Tibial artery (tissue), 4 donors: ENCODE data around the gene PIK3AP1.

ENCODE experiments used
- DNase-seq, 2 donors: peaks; one replicate each; pipeline ENCODE4 v3.0.0-alpha.2; 2019
- H3K27ac ChIP-seq, 2 donors: fragments of 200-600 bp; sonication (generic) in 1 of 2; 1 replicate in 1 of 2; 2 replicates in 1 of 2; pipeline ENCODE4 v1.5.1; 2018 to 2019; ENCODE audit warnings: mild to moderate bottlenecking in 1 of 2
- H3K27me3 ChIP-seq, 2 donors: fragments of 200-600 bp; sonication (generic) in 1 of 2; one replicate each; pipeline versions ENCODE4 v1.5.1 to v1.6.0; 2016 to 2019
- H3K36me3 ChIP-seq, 3 donors: fragments of 200-600 bp; sonication (generic) in 2 of 3; one replicate each; pipeline ENCODE4 v1.5.1; 2016 to 2019; ENCODE audit warnings: mild to moderate bottlenecking in 2 of 3
- H3K4me1 ChIP-seq, 4 donors: fragments of 200-600 bp; sonication (generic) in 2 of 4; 1 replicate in 3 of 4; 2 replicates in 1 of 4; pipeline ENCODE4 v1.5.1; 2016 to 2019
- H3K4me3 ChIP-seq, 2 donors: fragments of 200-600 bp; sonication (generic) in 1 of 2; 1 replicate in 1 of 2; 2 replicates in 1 of 2; pipeline ENCODE4 v1.5.1; 2018 to 2019; ENCODE audit warnings: mild to moderate bottlenecking in 2 of 2
- H3K9me3 ChIP-seq, 3 donors: fragments of 200-600 bp; sonication (generic) in 1 of 3; one replicate each; pipeline ENCODE4 v1.5.1; 2016 to 2019
- intact Hi-C: fragments of 100-400 bp; cut with DNase I; formaldehyde crosslinking; loops from one replicate; pipeline ENCODE4 v1.15.0; 2023; ENCODE audit warnings: low total_unique reads
- TF ChIP-seq, protein P1 (sequence below), 2 experiments: fragments of 200-600 bp in 1 of 2; fragments of 450-650 bp in 1 of 2; IDR thresholded peaks; one replicate each; pipeline ENCODE4 v1.5.1; 2017 to 2019; ENCODE audit warnings: antibody characterized with exemption in 2 of 2, mild to moderate bottlenecking in 1 of 2, moderate library complexity in 1 of 2

The PIK3AP1 gene

DNA sequence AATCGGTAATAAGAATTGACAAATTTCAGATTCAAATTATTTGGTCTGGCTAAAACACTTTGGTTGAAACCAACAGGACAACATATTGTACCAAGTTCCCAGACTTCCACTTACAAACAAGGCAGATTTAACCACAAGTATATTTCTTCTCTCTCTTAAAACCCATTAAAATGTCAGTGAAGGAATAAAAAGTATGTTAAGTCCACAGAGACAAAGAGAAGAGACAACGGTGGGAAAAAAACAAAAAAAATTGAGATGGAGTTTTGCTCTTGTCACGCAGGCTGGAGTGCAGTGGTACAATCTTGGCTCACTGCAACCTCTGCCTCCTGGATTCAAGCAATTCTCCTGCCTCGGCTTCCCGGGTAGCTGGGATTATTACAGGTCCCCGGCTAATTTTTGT is 149.8 kb downstream of the PIK3AP1 start:
- H3K4me3 ChIP-seq = no peak overlapping the region
- no peaks in the 10 kb centered on the region for H3K9me3 ChIP-seq
- H3K36me3 ChIP-seq = no peaks in the 10 kb centered on the region
- no peak overlapping the region for H3K27ac ChIP-seq
- intact Hi-C loops = no loop called here
- peaks cover 0 to 9% (median 4%) of the 10 kb centered on the region in 4 donors for H3K4me1 ChIP-seq
- DNase-seq = no peak
- TF ChIP-seq, protein P1, sequence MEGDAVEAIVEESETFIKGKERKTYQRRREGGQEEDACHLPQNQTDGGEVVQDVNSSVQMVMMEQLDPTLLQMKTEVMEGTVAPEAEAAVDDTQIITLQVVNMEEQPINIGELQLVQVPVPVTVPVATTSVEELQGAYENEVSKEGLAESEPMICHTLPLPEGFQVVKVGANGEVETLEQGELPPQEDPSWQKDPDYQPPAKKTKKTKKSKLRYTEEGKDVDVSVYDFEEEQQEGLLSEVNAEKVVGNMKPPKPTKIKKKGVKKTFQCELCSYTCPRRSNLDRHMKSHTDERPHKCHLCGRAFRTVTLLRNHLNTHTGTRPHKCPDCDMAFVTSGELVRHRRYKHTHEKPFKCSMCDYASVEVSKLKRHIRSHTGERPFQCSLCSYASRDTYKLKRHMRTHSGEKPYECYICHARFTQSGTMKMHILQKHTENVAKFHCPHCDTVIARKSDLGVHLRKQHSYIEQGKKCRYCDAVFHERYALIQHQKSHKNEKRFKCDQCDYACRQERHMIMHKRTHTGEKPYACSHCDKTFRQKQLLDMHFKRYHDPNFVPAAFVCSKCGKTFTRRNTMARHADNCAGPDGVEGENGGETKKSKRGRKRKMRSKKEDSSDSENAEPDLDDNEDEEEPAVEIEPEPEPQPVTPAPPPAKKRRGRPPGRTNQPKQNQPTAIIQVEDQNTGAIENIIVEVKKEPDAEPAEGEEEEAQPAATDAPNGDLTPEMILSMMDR (IDR thresholded peaks at IDR 0.05) = no peak
- no peaks in the 10 kb centered on the region for H3K27me3 ChIP-seq

DNA sequence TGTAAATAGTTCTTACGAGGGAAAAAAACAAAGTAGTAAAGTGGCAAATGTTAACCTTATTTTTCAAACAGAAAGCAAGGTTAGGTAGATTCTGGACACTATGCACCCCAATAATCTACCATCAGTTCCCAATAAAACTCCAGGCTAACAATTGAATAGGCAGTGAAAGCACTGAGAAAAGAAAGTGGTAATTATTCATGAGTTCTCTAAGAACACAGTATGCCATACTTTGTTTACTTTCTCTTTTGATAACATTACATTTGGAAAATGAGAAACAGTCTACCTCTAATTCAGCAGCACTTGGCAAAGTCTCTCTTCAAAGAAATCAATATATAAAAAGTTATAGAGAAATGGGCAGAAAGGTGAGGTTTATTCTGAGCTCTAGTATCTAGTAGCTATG is 151.9 kb downstream of the PIK3AP1 start:
- Histone ChIP-seq H3K4me3 (no peak overlapping the region), H3K27me3 (no peaks in the 10 kb centered on the region), H3K4me1 (peaks cover 0 to 6% (median 4%) of the 10 kb centered on the region in 4 donors), H3K9me3 (no peaks in the 10 kb centered on the region), H3K27ac (no peak overlapping the region), H3K36me3 (peaks cover 0 to 15% (median 7%) of the 10 kb centered on the region in 3 donors)
- TF ChIP-seq, protein P1 (IDR thresholded peaks at IDR 0.05) = no peak
- intact Hi-C loops = no loop called here
- DNase-seq = no peak

DNA sequence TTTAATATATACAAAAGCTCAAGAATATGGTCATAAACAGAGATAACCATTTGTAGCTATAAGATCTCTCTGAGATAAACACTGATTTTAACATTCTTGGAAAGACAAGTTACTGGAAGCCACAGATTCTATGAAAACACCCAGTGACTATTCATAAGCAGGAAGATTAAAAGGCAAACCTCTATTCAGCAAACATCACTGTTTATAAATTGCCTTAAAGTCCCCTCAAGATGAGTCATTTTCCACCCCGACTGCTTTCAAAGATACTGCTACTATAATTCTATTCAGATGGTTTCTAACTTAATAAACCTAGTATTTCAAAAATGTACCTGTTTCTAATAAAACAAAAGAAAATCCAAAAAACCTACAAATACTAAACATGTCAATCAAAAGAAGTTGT is 154.5 kb downstream of the PIK3AP1 start:
- TF ChIP-seq, protein P1 (IDR thresholded peaks at IDR 0.05) = no peak
- H3K4me3 ChIP-seq = no peak overlapping the region

GRCh38 chr10:96560966-96561887 is 159.1 kb downstream of the PIK3AP1 start:
- Histone ChIP-seq H3K36me3 (peaks cover 0 to 53% (median 41%) of the 10 kb centered on the region in 3 donors), H3K4me3 (no peak overlapping the region), H3K9me3 (no peaks in the 10 kb centered on the region), H3K27ac (no peak overlapping the region), H3K4me1 (peaks cover 0 to 6% (median 0%) of the 10 kb centered on the region in 4 donors), H3K27me3 (no peaks in the 10 kb centered on the region)
- TF ChIP-seq, protein P1 (IDR thresholded peaks at IDR 0.05) = no peak
- no peak for DNase-seq
- intact Hi-C loops = no loop called here

More for the DNA sequence above, 154.5 kb downstream of the PIK3AP1 start:
- Histone ChIP-seq H3K27me3 (no peaks in the 10 kb centered on the region), H3K9me3 (no peaks in the 10 kb centered on the region), H3K36me3 (peaks cover 0 to 28% (median 13%) of the 10 kb centered on the region in 3 donors), H3K27ac (no peak overlapping the region), H3K4me1 (peaks cover 0 to 10% (median 0%) of the 10 kb centered on the region in 4 donors)
- intact Hi-C loops = no loop called here
- no peak for DNase-seq

- intact Hi-C loops = no loop called here
- Histone ChIP-seq H3K27ac (no peak overlapping the region), H3K27me3 (no peaks in the 10 kb centered on the region), H3K4me3 (no peak overlapping the region), H3K36me3 (peaks cover 0 to 53% (median 41%) of the 10 kb centered on the region in 3 donors), H3K9me3 (no peaks in the 10 kb centered on the region), H3K4me1 (peaks cover 0 to 6% (median 0%) of the 10 kb centered on the region in 4 donors)
- no peak for DNase-seq
- TF ChIP-seq, protein P1 (IDR thresholded peaks at IDR 0.05) = no peak
Measured at GRCh38 chr10:96560489-96560888, 159.8 kb downstream of the PIK3AP1 start.
